ENCODE results near the gene VPS13C. TPM values are rescaled to one million over a fixed set of nuclear protein-coding genes. Genes with fewer than 3 reads are reported as not detected.

The VPS13C gene
- total RNA-seq, 1 experiment from 2014 or later = 18.6 TPM

GRCh38 chr15:61908241-61908640 lies 152.0 kb downstream of the VPS13C start:
- intact Hi-C loops (cut with micrococcal nuclease) = no loop called here
- Histone ChIP-seq H3K79me2 (ENCODE audit: insufficient read depth, low read length) (no peaks in the 10 kb centered on the region), H2AFZ (ENCODE audit: low read depth, low read length, poor library complexity, severe bottlenecking) (no peak overlapping the region), H3K4me1 (ENCODE audit: control insufficient read depth in 1 of 2, insufficient read depth in 2 of 2, low read length in 2 of 2) (no peaks in the 10 kb centered on the region), H4K20me1 (ENCODE audit: insufficient read depth) (no peaks in the 10 kb centered on the region), H3K9ac (ENCODE audit: low read length) (no peak overlapping the region), H3K27me3 (ENCODE audit: insufficient read depth, low read length) (no peaks in the 10 kb centered on the region), H3K4me3 (replicated peaks in 1 of 2; ENCODE audit: low read depth in 1 of 2, low read length in 2 of 2) (no peak overlapping the region), H3K9me3 (ENCODE audit: control insufficient read depth in 1 of 2, insufficient read depth in 1 of 2, low read depth in 1 of 2, low read length in 2 of 2) (no peaks in the 10 kb centered on the region), H3K9me2 (ENCODE audit: insufficient read depth) (no peaks in the 10 kb centered on the region), H3K4me2 (ENCODE audit: low read length) (no peak overlapping the region), H3K36me3 (ENCODE audit: control insufficient read depth in 1 of 2, insufficient read depth in 2 of 2, low read length in 2 of 2) (no peaks in the 10 kb centered on the region), H3K27ac (ENCODE audit: low read depth, low read length) (no peak overlapping the region)
- CTCF ChIA-PET = interaction anchor here (1.5 kb wide), 1 partner anchor 36 kb away, joined by 3 read pairs; no protein-coding TSS in a partner anchor
- POLR2A ChIA-PET = no interaction called here
- RAD21 ChIA-PET (ENCODE audit: low non-redundant PET in 1 of 2, low total read pairs in 2 of 2, uncharacterized antibody in 2 of 2, unreplicated experiment in 2 of 2) = no interaction called here
- TF ChIP-seq EZH2phosphoT487 (IDR thresholded peaks at IDR 0.05; ENCODE audit: borderline replicate concordance) (no peak), ZFX (IDR thresholded peaks at IDR 0.05) (no peak), ZNF274 (IDR thresholded peaks at IDR 0.05; ENCODE audit: low read depth, low read length) (no peak), CEBPB (IDR thresholded peaks at IDR 0.05; ENCODE audit: low read depth) (no peak), SP1 (IDR thresholded peaks at IDR 0.05; ENCODE audit: low read depth) (no peak), EZH2 (IDR thresholded peaks at IDR 0.05) (no peak), ELF1 (IDR thresholded peaks at IDR 0.05; ENCODE audit: borderline replicate concordance, low read depth) (no peak), POLR2AphosphoS5 (IDR thresholded peaks at IDR 0.05; ENCODE audit: low read depth, low read length) (no peak), CBX3 (IDR thresholded peaks at IDR 0.05; ENCODE audit: low read depth) (no peak), EGR1 (IDR thresholded peaks at IDR 0.05; ENCODE audit: low read depth) (no peak)
- TF ChIP-seq, protein P1, sequence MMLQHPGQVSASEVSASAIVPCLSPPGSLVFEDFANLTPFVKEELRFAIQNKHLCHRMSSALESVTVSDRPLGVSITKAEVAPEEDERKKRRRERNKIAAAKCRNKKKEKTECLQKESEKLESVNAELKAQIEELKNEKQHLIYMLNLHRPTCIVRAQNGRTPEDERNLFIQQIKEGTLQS (IDR thresholded peaks at IDR 0.05) = no peak
- TF ChIP-seq, protein P2, sequence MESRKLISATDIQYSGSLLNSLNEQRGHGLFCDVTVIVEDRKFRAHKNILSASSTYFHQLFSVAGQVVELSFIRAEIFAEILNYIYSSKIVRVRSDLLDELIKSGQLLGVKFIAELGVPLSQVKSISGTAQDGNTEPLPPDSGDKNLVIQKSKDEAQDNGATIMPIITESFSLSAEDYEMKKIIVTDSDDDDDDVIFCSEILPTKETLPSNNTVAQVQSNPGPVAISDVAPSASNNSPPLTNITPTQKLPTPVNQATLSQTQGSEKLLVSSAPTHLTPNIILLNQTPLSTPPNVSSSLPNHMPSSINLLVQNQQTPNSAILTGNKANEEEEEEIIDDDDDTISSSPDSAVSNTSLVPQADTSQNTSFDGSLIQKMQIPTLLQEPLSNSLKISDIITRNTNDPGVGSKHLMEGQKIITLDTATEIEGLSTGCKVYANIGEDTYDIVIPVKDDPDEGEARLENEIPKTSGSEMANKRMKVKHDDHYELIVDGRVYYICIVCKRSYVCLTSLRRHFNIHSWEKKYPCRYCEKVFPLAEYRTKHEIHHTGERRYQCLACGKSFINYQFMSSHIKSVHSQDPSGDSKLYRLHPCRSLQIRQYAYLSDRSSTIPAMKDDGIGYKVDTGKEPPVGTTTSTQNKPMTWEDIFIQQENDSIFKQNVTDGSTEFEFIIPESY (IDR thresholded peaks at IDR 0.05; ENCODE audit: extremely low read depth, insufficient replicate concordance, low read length) = no peak
- TF ChIP-seq, protein P3, sequence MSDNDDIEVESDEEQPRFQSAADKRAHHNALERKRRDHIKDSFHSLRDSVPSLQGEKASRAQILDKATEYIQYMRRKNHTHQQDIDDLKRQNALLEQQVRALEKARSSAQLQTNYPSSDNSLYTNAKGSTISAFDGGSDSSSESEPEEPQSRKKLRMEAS (IDR thresholded peaks at IDR 0.05) = no peak
- BruUV-seq (replicated peaks) = no TSS peak
- no peak for ATAC-seq
- no peak for DNase-seq (ENCODE audit: low read depth, low spot score)
